HG03439 (cell line): ENCODE results near the gene THAP3.
"Not testable (repeated sequence)": the region's sequence is repeated elsewhere in the genome, so short reads cannot be mapped to it uniquely, and the experiment has no call there.

Source experiments
- ATAC-seq: cut with Tn5 transposase; IDR thresholded peaks from one replicate; pipeline ENCODE4 v1.9.1; 2021; ENCODE audit warnings: mild to moderate bottlenecking, moderate library complexity; ENCODE audit not compliant: unreplicated experiment

THAP3 gene

DNA sequence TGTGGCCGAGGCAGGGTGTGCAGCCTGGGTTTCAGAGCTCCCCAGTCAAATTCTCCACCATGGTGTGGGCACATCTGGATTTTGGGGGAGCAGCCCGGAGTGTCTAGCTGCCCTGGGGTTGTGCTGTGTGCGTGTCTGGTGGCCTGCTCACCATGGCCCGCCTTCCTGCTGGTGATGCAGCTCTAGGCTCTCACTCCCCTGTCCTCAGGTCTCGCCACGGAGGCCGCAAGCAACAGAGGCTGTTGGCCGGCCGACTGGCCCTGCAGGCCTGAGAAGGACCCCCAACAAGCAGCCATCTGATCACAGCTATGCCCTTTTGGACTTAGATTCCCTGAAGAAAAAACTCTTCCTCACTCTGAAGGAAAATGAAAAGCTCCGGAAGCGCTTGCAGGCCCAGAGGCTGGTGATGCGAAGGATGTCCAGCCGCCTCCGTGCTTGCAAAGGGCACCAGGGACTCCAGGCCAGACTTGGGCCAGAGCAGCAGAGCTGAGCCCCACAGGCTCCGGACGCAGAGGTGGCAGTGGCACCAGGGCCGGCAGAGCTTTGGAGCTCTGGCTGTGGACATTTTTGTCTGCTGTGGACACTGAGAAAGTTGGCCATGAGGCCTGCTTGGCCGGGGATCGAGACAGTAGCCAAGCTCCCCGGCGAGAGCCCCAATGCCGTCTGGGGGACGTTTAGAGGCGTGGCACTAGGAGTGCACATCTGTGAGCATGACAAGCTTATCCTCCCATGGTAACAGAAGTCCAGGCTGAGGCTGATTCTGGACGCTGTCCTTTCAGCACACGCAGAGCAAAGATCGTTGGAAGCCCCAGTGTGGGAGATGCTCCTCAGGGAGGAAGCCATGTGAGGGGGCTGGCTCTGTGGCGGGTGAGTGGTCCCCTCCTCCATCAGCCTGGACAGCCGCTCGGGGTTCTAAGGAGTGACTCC is 8.2 kb downstream of the THAP3 start:
- no peak for ATAC-seq

DNA sequence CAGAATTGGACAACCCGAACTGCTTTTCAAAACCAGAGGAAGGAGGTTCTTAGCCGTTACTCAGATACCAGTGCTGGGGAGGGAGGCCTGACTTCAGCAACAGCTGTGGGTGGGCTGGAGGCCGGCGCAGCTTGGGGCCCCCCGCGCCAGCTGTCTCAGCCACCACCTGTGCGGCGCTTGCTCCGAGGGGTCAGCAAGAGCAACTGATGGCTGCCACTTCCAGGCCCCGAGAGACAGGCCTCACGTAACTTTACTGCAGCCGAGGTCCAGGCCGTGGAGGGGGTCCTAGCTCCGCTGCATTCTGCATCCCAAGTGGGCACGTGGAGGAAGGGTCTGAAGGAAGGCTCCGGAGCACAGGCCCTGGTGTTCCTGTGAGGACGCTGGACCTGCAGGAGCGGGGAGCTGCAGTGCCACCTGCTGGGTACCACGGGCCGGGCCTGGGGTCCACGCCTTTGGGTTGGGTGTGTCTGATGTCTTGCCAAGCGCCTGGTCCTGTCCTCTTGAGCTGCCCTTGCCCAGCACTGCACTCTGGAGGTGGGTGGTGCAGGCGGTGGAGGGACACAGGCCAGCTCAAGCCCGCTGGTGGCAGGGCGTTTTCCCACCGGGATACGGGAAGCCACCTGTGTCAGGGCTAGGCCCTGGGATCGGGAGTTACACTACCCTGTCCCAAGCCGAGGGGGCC is 9.8 kb downstream of the THAP3 start:
- ATAC-seq, result no peak

DNA sequence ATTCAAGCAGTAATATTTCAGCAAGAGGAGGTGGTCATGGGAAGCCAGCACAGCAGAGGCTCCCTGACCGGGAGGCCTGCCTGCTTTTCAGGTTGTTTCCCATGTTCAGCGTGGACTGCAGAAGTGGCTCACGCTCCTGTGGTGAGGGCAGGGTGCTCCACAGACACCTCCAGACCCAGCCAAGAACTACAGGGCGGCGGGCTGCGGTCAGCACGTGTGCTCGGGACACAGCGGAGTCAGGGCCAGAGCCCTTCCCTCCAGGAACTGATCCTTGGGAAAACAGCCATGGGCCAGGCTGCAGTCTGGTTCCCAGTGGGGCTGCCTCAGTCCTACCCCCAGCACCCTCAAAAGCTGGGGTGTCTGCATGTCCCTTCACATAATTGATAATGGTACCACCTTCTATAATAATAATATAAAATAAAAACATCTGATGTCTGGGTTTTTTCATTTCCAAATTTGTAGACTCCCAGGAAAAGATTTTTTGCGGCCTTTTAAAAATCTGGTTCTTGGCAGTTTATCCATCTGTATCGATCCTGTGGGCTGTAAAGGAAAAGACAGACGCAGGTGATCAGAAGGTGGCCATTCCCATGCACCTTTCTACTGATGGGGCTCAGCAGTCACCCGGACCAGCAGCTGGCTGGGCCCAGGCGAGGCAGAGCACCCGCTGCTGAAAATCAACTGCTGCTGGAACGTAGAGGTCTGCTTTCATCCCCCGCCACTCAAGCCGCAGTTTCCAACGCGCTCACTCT is 10.7 kb downstream of the THAP3 start:
- no peak for ATAC-seq

DNA sequence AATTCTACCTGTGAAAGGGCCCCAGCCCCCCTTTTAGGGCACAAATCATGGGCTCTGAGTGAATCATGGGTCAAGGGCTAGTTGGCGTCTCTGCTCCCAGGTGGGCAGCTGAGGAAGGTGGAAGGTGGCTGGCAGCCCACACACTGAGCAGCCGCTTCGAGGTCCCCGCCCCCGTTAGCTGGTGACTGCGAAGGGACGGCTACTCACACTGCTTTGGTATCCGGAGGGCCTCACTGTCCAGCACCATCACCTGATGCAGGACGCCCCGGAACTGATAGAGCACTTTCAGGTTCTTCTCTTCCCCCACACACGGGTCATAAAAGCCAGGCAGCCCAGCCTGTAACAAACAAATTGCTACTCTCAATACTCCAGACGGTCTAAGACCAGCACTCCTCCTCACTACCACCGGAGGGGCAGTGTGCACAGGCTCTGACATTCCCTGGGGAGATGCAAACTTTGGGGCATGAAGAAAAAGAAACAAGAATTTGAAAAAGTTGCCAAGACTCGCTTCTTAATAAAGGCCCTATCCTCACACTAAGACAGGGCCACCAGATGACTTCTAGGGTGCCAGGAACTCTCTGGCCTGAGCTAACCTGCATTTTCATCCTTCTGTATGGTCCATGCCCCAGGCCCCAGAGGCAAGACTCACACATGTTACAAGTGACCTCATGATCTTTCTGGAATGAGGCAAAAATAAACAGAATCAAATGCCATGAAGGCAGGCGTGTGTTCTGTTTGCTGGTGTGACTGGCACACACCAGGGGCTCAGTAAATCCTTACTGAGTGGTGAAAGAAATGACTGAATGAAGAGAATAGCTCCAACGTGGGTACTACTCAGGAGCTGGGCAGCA is 11.5 kb downstream of the THAP3 start:
- no peak for ATAC-seq

DNA sequence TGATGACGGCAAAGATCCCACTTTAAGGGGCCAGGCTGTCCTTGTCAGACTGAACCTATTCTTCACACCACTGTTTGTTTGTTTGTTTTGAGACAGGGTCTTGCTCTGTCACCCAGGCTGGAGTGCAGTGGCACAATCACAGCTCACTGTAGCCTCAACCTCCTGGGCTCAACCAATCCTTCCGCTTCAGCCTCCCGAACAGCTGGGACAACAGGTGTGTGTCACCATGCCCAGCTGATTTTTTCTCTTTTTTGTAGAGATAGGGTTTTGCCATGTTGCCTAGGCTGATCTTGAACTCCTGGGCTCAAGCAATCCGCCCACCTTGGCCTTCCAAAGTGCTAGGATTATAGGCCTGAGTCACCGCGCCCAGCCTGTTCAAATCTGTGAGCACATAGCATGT is 12.1 kb downstream of the THAP3 start:
- not testable (repeated sequence) for ATAC-seq

DNA sequence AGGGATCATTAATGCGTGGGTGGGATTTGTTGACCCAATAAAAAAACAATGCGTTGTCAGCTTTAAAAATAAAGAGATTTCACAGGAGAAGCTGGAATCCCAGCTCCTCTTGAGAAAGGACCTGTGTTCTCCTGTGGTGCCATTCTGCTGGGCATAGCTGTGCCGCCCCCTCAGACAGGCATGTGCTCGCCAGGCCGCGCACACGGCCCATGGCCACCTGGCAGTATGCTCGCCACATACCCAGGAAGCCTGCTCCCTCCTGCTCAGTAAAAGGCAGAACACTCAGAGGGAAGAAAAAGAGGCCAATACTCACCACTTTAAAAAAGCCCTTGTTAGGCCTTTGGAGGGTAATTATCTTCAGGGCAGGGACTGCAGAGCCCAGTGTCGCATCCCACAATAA is 13.1 kb downstream of the THAP3 start:
- ATAC-seq, result no peak

DNA sequence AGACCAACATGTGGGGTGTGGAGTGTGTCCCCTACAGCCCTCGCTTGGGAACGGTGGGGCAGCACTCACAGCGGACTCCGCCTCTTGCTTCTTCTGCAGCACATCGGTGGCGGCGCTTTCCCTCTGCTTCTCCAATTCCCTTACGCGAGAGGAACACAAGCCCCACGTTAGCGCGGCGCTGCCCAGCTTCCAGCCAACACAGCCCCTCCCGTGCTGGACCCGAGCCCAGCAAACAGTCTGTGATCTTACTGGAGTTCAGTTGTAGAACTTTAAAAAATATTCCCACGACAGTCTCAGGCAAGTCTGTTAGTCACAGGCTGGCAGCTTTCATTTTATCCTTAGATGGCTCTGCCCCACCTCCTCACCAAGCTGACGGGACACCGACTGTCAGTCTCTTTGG is 13.6 kb downstream of the THAP3 start:
- no peak for ATAC-seq

DNA sequence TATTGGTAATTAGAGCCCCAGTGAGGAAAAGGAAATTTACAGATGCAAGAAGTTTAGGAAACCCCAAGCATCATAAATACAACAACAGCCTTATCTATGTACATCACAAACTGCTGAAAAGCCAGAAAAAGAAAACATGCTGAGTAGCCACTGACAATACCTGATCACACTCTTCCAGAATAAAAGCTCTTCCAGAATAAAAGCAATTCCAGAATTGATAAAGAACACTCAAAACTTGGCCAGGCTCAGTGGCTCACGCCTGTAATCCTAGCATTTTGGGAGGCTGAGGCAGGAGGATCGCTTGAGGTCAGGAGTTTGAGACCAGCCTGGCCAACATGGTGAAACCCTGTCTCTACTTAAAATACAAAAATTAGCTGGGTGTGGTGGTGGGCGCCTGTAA is 16.2 kb downstream of the THAP3 start:
- not testable (repeated sequence) for ATAC-seq

DNA sequence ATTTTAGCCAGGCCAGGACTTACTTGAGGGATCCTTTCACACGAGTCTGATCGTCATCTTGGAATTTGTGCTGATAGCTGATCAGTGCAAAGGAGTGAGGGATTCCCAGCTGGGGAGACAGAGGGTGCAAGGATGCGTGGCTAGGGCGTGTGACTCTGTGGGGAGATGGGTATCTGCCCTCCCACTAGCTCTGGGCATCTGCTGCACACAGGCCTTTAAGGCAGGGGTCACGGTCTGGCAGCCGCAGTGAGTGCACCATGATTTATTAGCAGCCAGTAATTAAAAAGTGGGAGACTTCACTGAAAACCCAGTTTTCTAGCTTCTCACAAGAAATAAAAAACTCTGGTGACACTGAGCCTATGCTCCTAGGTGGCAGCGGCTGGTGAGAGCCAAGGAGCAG is 20.4 kb downstream of the THAP3 start:
- no peak for ATAC-seq

DNA sequence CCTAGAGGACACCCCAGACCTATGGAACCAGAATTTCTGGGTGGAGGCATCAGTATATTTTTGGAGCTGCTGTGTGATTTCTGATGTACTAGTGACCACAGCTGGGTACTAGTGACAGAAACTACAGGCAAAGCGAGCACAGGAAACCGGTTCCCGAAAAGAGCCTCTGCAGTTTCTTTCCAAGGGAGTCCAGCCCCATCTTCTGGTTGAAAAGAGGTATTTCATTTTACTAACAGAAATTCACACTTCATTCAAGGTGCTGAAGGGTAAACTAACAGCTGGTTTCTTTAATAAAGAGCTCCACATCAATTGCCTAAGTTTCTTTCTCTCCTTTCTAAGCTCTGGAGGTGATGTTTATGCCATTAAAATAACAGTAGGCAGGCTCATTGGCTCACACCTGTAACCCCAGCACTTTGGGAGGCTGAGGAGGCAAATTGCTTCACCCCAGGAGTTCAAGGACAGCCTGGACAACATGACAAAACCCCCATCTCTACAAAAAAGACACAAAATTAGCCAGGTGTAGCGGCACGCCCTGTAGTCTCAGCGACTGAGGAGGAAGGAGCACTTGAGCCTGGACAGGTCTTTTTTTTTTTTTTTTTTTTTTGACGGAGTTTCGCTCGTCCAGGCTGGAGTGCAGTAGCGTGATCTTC is 22.0 kb downstream of the THAP3 start:
- no peak for ATAC-seq

DNA sequence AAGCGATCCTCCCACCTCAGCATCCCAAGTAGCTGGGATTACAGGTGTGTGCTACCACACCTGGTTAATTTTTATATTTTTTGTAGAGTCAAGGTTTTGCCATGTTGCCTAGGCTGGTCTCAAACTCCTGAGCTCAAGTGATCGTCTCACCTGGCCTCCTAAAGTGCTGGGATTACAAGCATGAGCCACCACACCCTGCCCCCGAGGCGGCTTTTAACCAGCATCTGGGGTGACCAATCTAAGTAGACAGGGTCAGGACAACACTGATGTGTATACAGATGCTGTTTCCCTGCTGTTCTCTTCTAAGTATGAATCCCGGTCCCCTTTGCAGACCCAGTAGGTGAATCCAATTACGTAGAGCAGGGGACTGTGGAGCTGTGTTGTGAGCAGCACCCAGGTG is 23.9 kb downstream of the THAP3 start:
- ATAC-seq, result no peak

DNA sequence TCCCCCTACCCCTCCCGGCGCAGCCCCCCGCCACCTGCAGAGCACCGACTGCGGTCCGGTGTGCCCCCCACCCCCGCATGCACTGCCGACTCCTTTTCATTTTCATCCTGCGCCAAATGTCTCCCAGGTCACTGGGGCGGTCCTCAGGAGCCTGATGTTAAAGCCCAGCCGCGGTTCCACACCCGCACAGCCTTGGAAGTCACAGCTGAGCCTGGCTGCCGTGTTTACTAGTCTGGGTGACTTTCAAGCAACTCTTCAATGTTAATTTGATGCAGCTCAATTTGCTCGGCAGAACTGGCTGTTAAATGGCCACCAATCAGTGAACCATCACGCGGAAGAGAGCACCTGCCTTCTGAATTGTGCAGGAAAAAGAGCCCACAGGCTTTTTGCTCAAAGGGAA is 27.2 kb downstream of the THAP3 start:
- ATAC-seq, result no peak

DNA sequence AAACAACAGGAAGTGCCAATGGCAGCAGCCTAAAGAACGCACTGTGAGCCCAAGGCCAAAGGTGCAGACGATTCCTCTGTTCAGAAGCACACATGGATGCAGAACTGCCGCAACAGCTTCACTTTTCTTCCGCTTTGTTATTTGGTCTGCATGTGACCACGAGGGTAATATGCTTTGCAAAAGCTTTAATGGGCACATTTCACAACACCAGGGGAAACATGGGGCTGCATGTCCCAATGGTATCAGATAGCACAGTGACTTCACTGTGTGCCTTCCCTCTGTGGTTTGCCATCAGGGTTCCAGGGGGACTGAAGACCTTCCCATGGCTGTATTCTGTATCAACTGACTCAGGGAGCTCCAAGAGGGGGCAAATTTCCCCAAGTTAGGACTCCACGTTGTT is 28.3 kb downstream of the THAP3 start:
- ATAC-seq, result no peak

DNA sequence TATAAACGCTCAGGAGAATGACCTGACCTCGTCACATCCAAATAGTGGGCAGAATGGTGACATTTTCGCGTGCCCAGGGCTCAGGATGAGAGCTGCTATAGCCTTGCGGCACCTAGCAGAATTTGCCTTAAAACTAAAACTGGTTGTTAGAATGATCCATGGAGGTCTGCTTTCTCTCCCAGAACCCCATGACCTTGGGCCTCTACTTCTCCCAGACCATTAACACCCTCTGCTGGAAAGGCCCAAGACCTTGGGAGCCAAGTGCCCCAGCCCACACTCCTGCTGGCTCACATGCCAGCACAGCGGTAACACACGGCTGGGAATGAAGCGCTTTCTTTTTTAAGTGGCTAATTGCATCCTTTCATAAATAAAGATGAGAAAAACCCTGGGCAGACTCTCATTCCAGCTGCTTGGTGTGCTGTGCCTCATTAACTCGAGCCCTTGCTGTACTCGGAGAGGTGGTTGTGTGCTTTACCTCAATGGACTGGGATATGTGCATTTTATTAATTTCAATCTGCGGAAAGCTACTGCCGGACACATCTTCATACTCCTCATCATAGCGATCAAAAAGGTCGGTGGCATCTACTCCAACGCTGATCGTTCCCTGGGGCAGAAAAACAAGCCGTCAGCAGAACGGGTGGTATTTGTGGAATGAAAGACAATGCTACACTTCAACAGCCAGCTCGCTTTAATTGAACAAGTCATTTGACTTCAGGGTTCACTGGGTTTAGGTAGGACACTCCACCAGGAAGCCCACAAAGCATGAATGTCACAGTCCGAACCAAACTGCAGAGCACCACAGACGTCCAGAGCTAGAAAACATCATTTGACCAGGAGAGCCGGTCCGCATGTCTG is 29.0 kb downstream of the THAP3 start:
- no peak for ATAC-seq

DNA sequence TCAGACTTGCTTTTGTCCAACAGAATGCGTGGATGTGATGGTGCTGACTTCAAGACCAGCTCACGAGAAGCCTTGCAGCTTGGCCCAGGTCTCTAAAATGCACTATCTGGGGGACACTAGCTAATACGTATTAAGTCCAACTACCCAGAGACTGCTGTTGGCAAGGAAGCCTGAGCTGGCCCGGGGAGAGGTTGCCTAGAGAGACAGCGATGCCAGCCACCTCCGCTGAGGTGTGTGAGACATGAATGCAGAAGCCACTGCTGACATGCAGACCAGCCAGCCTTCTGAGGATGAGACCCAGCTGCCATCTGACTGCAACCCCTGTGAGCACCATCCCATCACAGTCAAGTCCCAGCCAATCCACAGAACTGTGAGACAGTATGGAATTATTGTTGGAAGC is 32.5 kb downstream of the THAP3 start:
- no peak for ATAC-seq

DNA sequence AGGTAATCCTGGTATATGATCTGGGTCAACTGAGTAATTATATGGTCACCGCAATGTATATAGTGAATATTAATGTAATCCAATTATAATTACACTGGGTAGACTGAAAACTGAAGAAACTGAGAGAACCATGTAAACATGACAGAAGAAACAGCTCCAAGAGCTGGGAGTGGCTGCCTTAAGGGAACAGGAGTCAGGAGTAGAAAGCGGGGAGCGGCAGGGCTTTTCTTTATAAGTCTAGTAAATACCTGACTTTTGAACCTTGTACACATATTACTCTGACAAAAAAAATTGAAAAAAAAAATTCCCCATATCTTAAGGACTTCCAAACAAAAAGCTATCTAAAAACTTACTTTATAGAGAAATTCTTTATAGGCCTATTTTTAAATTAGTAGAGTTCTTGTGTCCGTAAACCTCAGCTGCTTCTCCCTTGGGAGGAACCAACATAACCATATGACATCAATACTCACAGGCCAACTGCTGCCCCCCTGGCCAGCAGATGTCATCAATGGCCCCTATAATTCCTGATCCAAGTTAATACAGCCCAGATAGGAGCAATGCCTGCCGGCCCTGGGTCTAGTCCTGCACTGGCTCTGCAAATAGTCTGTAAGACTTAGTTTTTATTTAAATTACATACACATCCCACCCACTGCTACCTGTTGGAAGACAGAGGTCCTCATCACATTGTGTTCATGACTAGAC is 33.8 kb downstream of the THAP3 start:
- ATAC-seq, result no peak

DNA sequence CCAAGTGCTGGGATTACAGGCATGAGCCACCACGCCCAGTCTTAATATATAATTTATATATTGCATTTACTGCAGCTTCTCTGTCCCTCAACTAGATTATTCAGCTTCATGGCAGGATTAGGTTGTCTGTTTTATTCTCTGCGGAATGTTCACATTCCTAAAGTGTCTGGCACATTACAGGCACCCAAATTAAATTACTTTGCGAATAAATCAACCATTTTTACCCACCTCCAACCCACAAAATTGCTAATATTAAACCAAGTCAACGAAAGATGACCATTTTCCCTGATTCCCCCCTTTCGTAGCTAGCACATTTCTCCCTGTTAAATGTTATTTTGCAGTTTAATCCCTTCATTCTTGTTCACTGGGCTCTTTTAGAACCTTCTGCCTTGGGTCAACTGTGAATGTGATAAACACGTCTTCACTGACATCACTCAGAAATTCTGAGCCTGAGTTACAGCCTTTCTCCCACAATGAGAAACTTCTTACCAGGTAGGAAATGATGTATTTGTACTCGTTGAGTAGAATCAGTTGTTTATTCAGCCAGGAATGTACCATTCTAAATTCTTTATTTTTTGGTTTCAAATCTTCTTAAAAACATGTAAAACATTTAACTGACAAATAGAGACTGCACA is 35.9 kb downstream of the THAP3 start:
- ATAC-seq, result no peak

DNA sequence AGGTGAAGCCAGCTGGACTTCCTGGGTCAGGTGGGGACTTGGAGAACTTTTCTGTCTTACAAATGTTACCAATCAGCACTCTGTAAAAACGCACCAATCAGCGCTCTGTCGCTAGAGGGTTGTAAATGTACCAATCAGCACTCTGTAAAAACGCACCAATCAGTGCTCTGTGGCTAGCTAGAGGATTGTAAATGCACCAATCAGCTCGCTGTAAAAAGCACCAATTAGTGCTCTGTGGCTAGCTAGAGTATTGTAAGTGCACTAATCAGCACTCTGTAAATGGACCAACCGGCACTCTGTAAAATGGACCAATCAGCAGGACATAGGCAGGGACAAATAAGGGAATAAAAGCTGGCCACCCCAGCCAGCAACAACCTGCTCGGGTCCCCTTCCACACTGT is 37.8 kb downstream of the THAP3 start:
- not testable (repeated sequence) for ATAC-seq
